GM21717 (cell line): Measurements from ENCODE around the gene LRRTM4.

Experiments
- ATAC-seq: cut with Tn5 transposase; IDR thresholded peaks from one replicate; pipeline ENCODE4 v1.9.1; 2021; ENCODE audit warnings: mild to moderate bottlenecking, moderate library complexity; ENCODE audit not compliant: unreplicated experiment

The LRRTM4 gene

DNA sequence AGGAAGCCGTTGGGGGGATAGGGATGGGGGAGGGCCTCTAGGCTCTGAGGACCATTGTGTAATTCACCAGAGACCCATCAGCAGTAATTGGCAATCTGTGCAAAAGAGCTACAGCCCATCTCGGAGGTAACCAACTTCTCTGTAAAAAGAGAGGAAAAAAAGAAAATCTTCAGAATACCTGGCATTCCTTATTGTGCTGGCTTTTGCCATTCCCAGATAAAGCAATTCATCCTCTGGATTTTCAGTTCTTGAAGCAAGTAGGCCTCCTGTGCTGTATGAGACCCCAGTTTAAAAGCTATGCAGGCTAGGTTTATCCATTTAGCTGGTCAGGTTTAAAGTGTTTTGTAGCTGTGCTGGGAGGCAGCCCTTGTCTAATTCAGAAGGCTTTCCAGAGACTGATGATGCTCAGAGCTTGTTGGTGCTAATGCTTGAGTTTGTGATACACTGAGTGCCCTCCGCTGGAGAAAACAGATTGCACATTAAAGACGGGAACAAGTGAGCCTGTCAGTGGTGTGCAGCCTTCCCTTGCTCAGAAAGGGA lies at the start of gene LRRTM4:
Gene LRRTM4 (minus strand): TSS at position 446 of the 540 bp plus-strand sequence.
- ATAC-seq, result no peak

DNA sequence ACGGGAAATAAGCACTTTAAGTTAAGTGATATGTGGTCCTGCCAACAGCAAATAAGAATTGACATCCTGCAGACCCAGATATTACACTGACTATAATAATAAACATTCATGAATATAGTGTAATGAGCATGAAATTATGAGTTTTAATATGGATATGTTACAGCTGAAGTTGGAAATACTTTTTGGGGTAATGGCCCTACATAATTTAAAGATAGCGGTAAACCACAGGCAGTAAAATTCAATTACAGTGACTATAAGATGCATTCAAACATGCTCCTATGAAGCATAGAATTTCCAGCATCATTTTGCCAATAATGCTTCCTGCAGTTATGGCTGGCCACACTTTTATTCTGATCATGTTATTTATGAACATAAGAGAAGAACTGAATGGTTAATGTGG lies 49.4 kb upstream of the LRRTM4 start:
- ATAC-seq, result no peak

DNA sequence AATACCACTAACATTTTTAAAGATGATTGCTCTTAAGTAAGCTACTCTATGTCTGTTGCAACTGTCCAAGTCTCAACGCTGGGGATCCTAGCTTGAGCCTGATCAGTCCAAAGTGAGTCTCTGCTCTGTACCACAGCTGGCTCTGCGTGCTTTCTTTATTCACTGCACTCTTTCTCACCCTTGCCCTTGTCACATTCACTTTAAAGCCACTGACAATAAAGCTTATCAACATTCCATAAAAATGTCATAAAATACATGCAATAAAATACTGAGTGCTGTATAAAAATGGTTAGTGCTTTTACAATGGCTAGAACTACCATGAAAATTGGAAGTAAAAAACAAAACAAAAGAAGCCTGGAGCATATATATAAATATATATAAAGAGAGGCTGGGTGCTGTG lies 45.5 kb upstream of the LRRTM4 start:
- ATAC-seq, result no peak

DNA sequence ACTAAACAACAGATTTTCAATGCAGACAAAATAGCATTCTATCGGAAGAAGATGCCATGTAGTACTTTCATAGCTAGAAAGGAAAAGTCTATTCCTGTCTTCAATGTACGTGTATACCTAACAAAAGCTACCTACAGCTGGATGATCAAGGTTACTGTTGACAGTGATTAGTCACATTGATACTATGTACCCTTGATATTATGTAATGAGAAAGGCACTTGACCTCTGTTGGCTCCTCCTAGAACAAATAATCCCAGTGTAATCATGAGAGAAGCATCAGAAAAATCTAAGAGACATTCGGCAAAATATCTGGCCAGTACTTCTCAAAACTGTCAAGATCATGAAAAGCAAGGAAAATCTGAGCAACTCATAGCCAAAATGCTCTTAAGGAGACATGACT lies 44.4 kb upstream of the LRRTM4 start:
- no peak for ATAC-seq

GRCh38 chr2:77566131-77566530 lies 44.0 kb upstream of the LRRTM4 start:
- no peak for ATAC-seq

GRCh38 chr2:77552956-77553355 lies 30.8 kb upstream of the LRRTM4 start:
- no peak for ATAC-seq

DNA sequence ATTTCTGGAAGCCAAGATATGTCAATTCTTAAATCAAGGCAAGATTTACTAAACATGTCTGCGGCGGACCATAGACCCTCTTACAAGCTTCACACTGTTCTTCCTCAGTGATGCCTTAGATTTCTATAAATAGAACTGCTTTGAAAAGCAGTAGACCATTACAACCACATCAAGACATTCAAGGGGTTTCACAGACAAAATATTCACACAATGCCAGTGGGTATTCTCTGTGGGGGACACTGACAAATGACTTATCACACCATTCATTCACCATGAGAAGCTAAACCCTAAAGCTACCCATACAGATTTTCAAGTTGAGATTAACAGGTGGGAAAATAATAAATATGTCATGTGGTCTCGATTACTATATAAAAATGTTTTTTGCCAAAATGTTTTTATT lies 15.9 kb upstream of the LRRTM4 start:
- no peak for ATAC-seq

GRCh38 chr2:77522888-77523287 lies 712 bp upstream of the LRRTM4 start:
- no peak for ATAC-seq

GRCh38 chr2:77521548-77521891 lies 656 bp downstream of the LRRTM4 start:
- no peak for ATAC-seq

- ATAC-seq, result no peak
Measured at GRCh38 chr2:77520641-77521547, 1.3 kb downstream of the LRRTM4 start.

DNA sequence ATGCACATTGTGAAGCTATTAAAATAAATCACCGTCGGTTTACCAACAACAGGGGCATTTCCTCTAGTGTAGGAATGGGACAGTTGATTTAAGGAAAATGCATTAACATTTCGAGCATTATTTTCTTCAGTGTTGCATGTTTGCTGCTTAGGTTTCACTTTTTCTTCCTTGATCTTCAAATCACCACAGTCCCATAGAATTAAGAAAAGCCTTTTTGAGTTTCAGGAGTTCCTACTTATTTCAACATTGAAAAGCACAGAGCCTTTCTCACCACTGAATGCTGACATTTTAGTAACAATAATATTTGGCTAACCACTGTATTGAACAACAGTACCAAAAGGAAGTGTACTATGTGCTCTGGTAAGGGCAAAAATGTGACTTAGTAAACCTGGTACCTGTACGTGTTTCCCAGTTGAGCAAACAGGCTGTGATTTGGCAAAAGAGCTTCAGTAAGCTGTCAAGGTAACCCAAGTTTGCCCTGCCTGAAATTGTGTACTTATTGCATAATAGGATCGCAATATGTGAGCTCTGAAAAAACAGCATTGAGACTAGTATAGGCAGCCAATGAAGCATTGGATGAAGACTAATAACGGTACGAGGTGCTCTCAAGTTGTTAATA lies 2.2 kb downstream of the LRRTM4 start:
- ATAC-seq, result no peak

GRCh38 chr2:77519164-77519887 lies 2.9 kb downstream of the LRRTM4 start:
- ATAC-seq, result no peak

DNA sequence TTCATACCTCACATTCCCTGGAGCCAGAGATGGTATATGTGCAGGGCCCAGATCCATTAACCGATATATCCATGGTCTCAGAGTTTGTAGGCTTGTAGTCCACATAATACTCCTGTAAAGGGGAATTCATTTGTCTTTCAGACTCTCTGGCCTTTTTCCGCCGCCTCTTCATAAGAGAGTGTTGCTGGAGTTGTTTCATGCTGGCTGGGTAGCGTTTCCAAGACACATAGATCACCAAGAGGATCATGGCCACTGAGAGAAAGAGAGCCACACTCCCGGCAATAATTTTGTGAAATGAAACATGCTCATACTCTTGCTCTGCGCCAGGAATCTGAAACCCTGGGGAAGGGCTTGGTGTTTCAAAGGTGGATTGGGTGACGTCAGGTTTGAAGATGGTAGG lies 3.9 kb downstream of the LRRTM4 start:
- ATAC-seq, result no peak

DNA sequence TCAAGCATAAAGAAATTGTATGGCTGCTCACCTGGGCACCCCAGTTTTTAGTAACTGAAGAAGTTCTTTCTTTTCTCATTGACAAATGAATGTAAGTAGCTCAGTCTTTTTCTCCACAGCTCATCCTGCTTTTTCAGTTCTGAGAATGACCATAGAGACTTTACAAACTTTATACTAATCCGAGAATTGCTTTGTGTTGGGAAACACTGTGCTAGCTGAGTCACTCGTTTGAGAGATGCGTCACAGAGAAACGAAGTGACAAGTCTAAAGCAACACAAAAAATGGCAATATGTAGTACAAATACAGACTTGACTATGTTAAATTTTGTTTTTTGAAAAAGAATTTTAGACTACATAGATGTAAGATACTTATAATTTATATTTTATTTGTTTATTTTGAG lies 9.0 kb downstream of the LRRTM4 start:
- ATAC-seq, result no peak

- no peak for ATAC-seq
Measured at GRCh38 chr2:77512507-77512906, 9.7 kb downstream of the LRRTM4 start.

DNA sequence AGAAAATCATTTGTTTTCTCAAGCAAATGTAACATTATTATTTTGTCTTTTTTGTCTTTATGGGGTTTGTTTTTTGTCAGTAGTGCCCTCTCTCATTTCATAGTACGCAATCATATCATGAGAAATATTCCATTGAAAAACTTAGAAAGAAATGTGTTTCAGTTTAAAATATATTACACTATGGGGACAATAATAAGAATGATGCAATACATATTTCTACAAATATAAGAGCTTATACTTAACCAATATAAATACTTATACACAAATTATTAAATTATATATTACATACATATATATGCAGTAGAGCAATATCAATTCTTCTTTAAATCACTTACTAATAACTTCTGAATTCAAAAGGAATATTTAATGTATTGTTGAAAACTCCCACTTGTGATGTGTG lies 13.7 kb downstream of the LRRTM4 start:
- no peak for ATAC-seq

DNA sequence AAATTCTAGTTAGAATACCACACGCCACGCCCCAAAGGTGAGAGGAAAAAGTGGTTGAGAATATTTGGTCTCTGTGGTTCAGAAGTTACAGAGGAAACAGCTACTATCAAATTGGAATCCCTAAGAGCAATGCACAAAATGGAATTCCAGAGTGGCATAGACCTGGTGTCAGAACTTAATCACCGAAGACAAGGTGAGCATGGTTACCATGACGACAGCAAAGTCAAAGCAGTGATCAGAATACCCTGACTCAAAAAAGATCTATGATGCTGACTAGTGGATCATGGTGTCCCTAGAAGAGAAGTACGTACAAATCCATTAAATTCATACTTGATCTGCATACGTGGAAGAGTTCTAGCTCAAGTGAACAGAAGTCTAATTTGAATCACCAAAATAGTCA lies 14.5 kb downstream of the LRRTM4 start:
- no peak for ATAC-seq

DNA sequence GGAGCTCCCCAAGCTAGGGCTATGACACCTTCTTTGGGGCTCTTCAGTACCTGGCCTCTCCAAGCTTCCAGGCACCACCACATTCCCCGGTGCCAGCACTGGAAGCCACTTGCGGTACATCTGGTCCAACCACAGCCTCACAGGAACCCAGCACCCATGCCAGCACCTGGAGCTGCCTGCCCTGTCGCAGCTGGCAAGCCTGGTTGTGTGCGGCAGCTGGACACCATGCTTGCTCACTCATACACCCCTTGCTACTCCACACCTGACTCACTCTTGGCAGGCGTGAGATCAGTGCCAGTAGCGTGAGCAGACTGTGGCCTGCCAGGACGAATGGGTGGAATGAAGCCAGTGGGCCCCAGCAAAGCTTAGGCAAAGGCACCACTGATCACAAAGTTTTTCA lies 34.0 kb downstream of the LRRTM4 start:
- no peak for ATAC-seq

- ATAC-seq, result no peak
Measured at GRCh38 chr2:77487074-77487803, 34.9 kb downstream of the LRRTM4 start.

- ATAC-seq, result no peak
Measured at GRCh38 chr2:77484026-77484425, 38.1 kb downstream of the LRRTM4 start.

- ATAC-seq, result no peak
Measured at GRCh38 chr2:77479895-77480294, 42.3 kb downstream of the LRRTM4 start.
